HG03108 (cell line): ENCODE results near the gene COPZ2.
"Not testable (repeated sequence)": the region's sequence is repeated elsewhere in the genome, so short reads cannot be mapped to it uniquely, and the experiment has no call there.

ENCODE experiments used
- ATAC-seq: cut with Tn5 transposase; IDR thresholded peaks from one replicate; pipeline ENCODE4 v1.9.1; 2021; ENCODE audit warnings: moderate library complexity; ENCODE audit not compliant: unreplicated experiment

COPZ2 gene

GRCh38 chr17:47989159-47989558 is 48.4 kb downstream of the COPZ2 start:
- no peak for ATAC-seq

- not testable (repeated sequence) for ATAC-seq
These were observed 49.2 kb downstream of the COPZ2 start for GRCh38 chr17:47988445-47988844.

GRCh38 chr17:47987240-47987835 is 50.3 kb downstream of the COPZ2 start:
- ATAC-seq = no peak

DNA sequence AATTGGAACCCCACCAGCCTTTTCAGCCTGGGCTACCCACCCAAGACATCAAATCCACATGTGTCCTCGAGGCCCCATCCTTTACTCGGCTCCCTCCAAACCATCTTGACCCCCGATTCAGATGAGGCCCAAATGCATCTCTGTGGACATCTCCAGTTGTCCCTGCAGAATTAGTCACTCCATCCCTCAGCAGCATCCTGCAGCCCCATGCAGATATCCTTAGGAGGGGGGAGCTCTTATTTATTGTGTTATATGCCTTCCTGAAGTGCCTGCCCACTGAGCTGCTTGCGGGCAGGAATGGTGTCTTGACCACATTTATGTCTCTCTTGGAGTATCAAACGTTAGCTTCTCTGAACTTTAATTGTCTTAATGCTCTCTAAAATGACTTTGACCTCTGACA is 51.1 kb downstream of the COPZ2 start:
- ATAC-seq = no peak

DNA sequence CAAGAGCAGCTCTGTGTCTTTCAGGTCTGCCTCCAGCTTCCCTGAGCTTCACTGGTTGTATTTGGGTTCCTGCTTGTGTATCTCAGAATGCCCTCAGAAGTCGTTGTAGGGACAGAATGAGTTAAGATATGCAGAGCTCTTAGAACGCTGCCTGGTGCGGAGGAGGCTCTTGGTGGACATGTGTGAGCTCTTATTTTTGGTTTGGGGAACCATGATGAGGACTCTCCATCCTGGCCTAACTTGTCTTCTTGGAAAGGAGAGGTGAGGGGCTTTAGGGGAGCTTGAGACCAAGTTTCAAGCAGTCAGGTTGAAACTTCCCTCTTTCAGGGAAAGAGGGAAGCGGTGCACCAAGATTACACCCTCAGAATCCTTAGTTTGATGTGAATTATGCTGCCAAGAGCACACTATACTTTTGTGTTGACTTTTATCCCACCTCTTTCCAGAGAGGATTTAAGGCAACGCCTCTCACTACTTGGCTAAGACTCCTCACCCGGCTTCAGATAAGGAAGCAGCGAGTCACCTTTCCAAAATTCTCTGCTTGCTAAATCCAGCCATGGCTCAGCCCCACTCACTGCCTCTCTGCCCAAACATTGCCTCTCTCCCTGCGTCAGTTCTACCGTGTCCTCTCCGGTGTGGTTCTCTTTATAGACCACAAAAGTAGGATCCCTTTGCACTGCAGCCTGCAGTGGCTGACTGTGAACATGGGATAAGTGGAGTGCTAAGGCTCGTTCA is 53.9 kb downstream of the COPZ2 start:
- no peak for ATAC-seq

DNA sequence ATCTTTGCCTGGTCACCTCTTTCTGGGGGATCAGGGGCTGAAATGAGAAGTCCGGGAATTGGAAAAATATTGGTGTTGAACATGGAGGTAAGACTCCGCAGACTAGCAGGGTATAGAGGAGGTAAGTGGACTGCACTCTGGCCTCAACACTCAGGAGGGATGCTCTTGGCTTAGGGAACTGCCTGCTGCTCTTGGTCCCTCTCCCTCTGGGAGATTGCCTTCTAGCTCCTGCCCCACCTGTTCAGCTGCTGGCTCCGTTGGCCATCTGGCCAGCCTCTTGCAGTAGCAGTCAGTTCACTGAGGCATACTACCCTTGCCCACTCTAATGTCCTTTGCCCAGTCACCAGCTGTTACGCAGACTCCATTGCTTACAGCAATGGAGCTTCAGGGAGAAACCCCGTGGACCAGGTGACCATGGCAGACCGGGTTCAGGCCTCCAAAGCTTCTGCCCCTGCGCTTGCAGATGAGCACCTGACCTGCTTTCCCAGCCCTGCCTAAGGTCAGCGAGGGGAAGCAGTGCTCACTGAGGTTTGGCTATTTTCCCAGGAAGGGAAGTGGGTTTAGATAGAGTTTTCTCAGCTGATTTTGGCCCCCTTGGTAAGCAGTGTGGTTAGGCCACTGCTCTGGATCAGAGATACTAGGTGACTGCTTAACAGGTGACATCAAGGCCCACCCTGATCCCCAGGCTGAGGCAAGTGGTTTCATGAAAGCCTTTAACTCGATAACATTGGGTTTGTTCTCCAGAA is 54.8 kb downstream of the COPZ2 start:
- ATAC-seq = no peak

GRCh38 chr17:47982091-47982617 is 55.4 kb downstream of the COPZ2 start:
- no peak for ATAC-seq

GRCh38 chr17:47981462-47981861 is 56.1 kb downstream of the COPZ2 start:
- no peak for ATAC-seq

GRCh38 chr17:47980541-47980940 is 57.1 kb downstream of the COPZ2 start:
- ATAC-seq = no peak

- ATAC-seq = no peak
These were observed 59.3 kb downstream of the COPZ2 start for GRCh38 chr17:47978324-47978723.
